ENCODE data around the gene SLC36A1. TPM values are rescaled to one million over a fixed set of nuclear protein-coding genes. Genes with fewer than 3 reads are reported as not detected.

The SLC36A1 gene
- total and polyA plus RNA-seq, 2 of the 8 experiments (the other 6 are each of a cell fraction or from before 2014, with no cell fraction given) = 6.6 to 9.6 TPM

- H2BK120ac ChIP-seq (replicated peaks; ENCODE audit: low read depth, low read length) = no peak overlapping the region
- H3K4me2 ChIP-seq (ENCODE audit: insufficient read depth in 1 of 2, low read depth in 2 of 2, low read length in 2 of 2) = no peak overlapping the region
- H3K36me3 ChIP-seq (ENCODE audit: control insufficient read depth in 2 of 4, insufficient read depth in 4 of 4, low read length in 3 of 4) = peaks cover 0 to 5% (median 0%) of the 10 kb centered on the region in 4 experiments; a peak in 2 of 8 replicates
- H3K79me2 ChIP-seq (ENCODE audit: control insufficient read depth in 1 of 2, insufficient read depth in 2 of 2, low read length in 2 of 2) = no peaks in the 10 kb centered on the region
- no peak overlapping the region for H2BK12ac ChIP-seq (ENCODE audit: low read depth, low read length)
- H3K9ac ChIP-seq (replicated peaks in 1 of 4; ENCODE audit: extremely low read depth in 1 of 4, low read depth in 3 of 4, low read length in 3 of 4) = no peak overlapping the region
- peaks cover 3% of the 10 kb centered on the region; the same call in 1 of the 2 replicates for H3K23me2 ChIP-seq (ENCODE audit: low read depth, low read length)
- no peak overlapping the region for H3K4me3 ChIP-seq (ENCODE audit: extremely low read depth in 1 of 4, insufficient read depth in 2 of 4, low read depth in 3 of 4, low read length in 4 of 4)
- peaks cover 0 to 10% (median 6%) of the 10 kb centered on the region in 4 experiments; a peak in 2 of 7 replicates for H3K4me1 ChIP-seq (replicated peaks in 1 of 4; ENCODE audit: control insufficient read depth in 3 of 4, insufficient read depth in 4 of 4, low read length in 3 of 4)
- H3K23ac ChIP-seq (ENCODE audit: insufficient read length) = no peak overlapping the region
- FAIRE-seq (no peak), DNase-seq (ENCODE audit: low read depth in 1 of 2, low spot score in 2 of 2) (no peak)
- TF ChIP-seq SP2 (IDR thresholded peaks at IDR 0.05; ENCODE audit: low read length) = no peak
- no peak overlapping the region for H3K4ac ChIP-seq (replicated peaks; ENCODE audit: insufficient read length, low read depth, low read length)
- no peaks in the 10 kb centered on the region for H3K79me1 ChIP-seq (ENCODE audit: low read depth, low read length)
- no peak overlapping the region for H2BK20ac ChIP-seq (ENCODE audit: low read length)
- ChIA-PET CTCF (ENCODE audit: partially characterized antibody) (interaction anchor here (1.2 to 8.6 kb wide), 8 partner anchors 12 to 175 kb away, joined by 3 to 72 read pairs (median 4); partner anchors contain the start of gene SLC36A1), POLR2A (ENCODE audit: partially characterized antibody) (no interaction called here)
- no peak overlapping the region for H3K27ac ChIP-seq (ENCODE audit: low read depth, low read length)
- no peak overlapping the region for H2AFZ ChIP-seq (ENCODE audit: low read length)
- H4K8ac ChIP-seq (ENCODE audit: extremely low read depth, insufficient read depth, low read length) = no peak overlapping the region
- H2AK5ac ChIP-seq (ENCODE audit: low read depth, low read length) = no peak overlapping the region
- H4K20me1 ChIP-seq (replicated peaks in 1 of 2; ENCODE audit: control insufficient read depth in 1 of 2, insufficient read depth in 2 of 2, low read length in 2 of 2) = no peaks in the 10 kb centered on the region
- H3K56ac ChIP-seq (replicated peaks; ENCODE audit: insufficient read length, low read depth, low read length) = no peak overlapping the region
- 87% methylated on average over 4 of the region's 4 CpGs; no CpG with 5 or more reads in 1 of the 2 experiments for WGBS, 2 experiments (ENCODE audit: extremely low coverage in 1 of 2, insufficient coverage in 1 of 2, insufficient read length in 1 of 2, insufficient replicate concordance in 2 of 2, low coverage in 1 of 2, low lambda C conversion rate in 2 of 2, missing lambda C conversion rate in 1 of 2)
- H3K14ac ChIP-seq (ENCODE audit: insufficient read length) = no peak overlapping the region
- H2BK5ac ChIP-seq (ENCODE audit: low read depth, low read length) = no peak overlapping the region
- no peak overlapping the region for H3K18ac ChIP-seq (ENCODE audit: extremely low read depth, low read length)
- no peak overlapping the region for H2BK15ac ChIP-seq (ENCODE audit: low read length)
- no peak overlapping the region for H4K91ac ChIP-seq (replicated peaks; ENCODE audit: insufficient read length, low read length)
- H3K27me3 ChIP-seq (replicated peaks in 1 of 4; ENCODE audit: control insufficient read depth in 3 of 4, extremely low read depth in 1 of 4, insufficient read depth in 3 of 4, low read length in 3 of 4) = no peaks in the 10 kb centered on the region
- H3K9me3 ChIP-seq (ENCODE audit: insufficient read depth in 2 of 2, low read depth in 1 of 2, low read length in 1 of 2) = no peaks in the 10 kb centered on the region
- no peak overlapping the region for H4K5ac ChIP-seq (ENCODE audit: insufficient read length, low read depth, low read length)
Observed at GRCh38 chr5:151477101-151477500, 29.7 kb downstream of the SLC36A1 start.
